NK-92 (cell line): ENCODE results near the gene CBX7.

ENCODE experiments used
- DNase-seq: peaks from one replicate; lab custom pipeline; 2025; ENCODE audit not compliant: unreplicated experiment; lab: John Stamatoyannopoulos, UW

Gene CBX7

DNA sequence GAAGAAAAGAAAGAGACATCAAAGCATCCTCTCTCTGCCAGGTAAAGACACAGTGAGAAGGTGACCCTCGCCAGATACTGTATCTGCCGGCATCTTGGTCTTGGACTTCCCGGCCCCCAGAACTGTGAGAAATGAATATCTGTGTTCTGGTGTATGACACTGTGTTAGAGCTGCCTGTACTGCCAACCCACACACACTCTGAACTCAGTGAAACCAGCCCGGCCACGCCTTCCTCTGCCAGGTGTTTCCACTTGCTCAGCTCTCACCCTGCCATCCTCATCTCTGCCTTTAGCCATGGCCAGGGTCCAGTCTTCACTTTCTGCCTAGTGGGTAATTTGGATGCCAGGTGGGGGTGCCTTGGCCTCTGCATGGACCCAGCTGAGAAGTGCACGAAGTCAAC lies 24.0 kb downstream of the CBX7 start:
- no peak for DNase-seq

GRCh38 chr22:39125622-39126021 lies 26.9 kb downstream of the CBX7 start:
- DNase-seq = no peak

- DNase-seq = no peak
Measured at GRCh38 chr22:39123751-39124581, 28.5 kb downstream of the CBX7 start.

- no peak for DNase-seq
Measured at GRCh38 chr22:39122772-39123470, 29.6 kb downstream of the CBX7 start.

GRCh38 chr22:39120983-39121382 lies 31.5 kb downstream of the CBX7 start:
- DNase-seq = no peak

DNA sequence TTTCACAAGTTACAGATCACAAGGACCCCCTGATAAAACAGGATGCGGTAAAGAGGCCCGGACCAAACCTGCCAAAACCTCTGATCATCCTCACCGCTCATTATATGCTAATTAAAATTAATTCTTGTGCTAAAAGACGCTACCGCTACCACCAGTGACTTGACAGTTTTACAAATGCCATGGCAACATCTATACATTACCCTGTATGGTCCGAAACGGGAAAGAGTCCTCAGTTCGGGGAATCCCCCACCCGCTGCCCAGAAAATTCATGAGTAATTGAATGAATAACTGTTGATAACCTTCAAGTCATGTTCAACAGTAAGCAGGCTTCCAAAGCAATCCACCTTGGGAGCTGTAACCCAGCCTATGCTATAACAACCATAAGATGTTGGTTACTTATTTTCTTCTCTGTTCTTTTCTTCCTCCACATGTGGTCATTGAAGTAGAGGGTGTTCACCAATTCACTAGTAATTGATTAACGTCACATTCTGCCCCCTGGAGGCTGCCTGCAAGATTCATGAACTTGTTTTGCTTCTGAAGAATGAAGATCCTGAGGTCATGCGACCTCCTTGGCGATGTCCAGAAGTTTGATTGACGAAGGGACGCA lies 34.8 kb downstream of the CBX7 start:
- DNase-seq = no peak

DNA sequence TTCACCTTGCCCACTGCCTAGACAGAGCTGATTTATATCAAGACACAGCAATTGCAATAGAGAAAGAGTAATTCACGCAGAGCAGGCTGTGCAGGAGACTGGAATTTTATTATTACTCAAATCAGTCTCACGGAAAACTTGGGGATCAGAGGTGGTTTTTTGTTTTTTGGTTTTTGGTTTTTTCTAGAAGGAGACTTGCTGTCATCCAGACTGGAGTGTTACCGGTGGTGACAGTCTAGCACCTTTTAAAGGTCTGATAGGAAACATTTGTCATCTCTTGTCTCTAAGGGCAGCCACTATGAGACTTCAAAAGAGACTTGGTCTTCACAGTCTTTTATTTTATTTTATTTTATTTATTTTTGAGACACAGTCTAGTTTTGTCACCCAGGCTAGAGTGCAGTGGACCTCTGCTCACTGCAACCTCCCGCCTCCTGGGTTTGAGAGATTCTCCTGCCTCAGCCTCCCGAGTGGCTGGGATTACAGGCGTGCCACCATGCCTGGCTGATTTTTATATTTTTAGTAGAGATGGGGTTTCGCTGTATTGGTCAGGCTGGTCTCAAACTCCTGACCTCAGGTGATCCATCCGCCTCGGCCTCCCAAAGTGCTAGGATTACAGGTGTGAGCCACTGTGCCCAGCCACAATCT lies 36.4 kb downstream of the CBX7 start:
- DNase-seq = no peak

DNA sequence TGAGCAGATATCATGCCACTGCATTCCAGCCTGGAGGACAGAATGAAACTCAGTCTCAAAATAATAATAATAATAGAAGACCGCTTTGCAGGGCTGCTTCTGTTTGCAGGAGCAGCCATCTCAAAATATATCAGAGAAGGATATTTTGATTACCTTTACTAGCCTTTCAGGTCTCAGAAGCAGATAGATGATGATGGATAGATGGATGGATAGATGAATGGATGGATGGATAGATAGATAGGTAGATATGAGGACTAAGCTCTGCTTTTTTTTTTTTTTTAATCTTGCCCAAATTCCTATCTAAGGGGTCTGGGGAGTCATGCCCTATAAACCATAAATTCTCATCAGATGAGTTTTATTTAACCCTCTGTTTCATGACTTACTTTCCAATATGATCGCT lies 36.9 kb downstream of the CBX7 start:
- DNase-seq = no peak

- no peak for DNase-seq
Measured at GRCh38 chr22:39114112-39114511, 38.4 kb downstream of the CBX7 start.

GRCh38 chr22:39110631-39111561 lies 41.6 kb downstream of the CBX7 start:
- DNase-seq = no peak

DNA sequence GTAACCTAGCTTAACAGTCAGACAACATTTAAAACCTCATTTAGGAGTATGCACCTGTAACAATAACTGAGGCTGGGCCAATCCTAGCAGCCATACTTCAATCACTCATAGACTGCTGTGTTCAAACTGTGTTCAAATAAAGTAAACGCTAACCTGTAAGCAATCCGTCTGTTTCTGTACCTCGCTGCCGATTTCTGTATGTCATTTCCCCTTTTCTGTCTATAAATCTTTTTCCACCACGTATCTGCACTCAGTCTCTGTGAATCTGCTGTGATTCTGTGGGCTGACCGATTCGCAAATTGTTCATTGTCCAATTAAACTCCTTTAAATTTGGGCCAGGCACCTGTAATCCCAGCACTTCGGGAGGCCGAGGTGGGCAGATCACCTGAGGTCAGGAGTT lies 43.1 kb downstream of the CBX7 start:
- no peak for DNase-seq

DNA sequence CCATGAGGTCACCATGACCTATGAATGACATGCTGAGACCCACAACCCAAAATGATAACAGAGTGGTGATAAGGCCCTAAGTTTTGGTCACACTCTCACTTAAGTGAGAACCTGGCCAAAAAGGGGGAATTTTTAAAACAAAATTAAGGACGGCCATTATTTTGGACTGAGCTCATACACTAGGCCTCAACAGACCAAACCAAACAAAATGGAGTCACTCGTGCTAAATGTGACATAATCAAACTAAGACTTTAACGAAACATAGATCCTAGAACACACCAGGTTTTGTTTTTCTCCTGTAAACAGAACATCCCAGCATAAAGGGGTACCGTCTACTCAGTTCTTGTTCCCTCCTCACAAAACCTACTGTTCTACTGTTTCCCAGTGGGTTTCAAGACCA lies 44.0 kb downstream of the CBX7 start:
- DNase-seq = no peak

- DNase-seq = no peak
Measured at GRCh38 chr22:39106326-39106725, 46.2 kb downstream of the CBX7 start.

- DNase-seq = no peak
Measured at GRCh38 chr22:39103431-39103830, 49.0 kb downstream of the CBX7 start.

DNA sequence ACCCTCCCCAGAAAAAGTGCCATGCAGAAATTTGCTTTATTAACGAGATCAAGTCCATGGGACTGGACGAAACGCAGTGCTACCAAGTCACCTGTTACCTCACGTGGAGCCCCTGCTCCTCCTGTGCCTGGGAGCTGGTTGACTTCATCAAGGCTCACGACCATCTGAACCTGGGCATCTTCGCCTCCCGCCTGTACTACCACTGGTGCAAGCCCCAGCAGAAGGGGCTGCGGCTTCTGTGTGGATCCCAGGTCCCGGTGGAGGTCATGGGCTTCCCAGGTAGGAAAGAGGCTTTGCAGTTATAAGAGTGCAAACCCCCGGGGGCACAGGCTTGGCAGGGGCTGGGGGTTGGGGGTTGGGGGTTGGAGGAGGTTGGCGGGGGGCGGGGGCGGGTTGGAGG lies 51.3 kb downstream of the CBX7 start:
- DNase-seq = no peak

DNA sequence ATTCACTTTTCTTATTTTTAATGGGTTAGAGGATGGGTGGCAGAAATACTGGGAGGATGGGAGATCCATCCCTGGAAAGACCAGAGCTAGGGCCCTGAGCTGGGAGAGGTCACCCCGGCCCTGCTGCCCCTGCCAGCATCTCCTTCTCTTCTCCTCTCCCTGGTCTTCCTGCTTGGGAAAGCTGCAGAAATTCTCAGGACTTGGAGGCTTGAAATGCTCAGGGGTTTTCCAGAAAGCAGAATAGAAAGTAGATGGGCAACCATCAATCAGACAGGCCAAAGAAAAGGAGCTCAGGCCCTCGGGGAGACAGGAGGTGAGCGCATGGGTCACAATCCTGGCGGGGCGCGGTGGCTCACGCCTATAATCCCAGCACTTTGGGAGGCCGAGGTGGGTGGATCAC lies 53.9 kb downstream of the CBX7 start:
- no peak for DNase-seq

- no peak for DNase-seq
Measured at GRCh38 chr22:39098026-39098425, 54.5 kb downstream of the CBX7 start.

DNA sequence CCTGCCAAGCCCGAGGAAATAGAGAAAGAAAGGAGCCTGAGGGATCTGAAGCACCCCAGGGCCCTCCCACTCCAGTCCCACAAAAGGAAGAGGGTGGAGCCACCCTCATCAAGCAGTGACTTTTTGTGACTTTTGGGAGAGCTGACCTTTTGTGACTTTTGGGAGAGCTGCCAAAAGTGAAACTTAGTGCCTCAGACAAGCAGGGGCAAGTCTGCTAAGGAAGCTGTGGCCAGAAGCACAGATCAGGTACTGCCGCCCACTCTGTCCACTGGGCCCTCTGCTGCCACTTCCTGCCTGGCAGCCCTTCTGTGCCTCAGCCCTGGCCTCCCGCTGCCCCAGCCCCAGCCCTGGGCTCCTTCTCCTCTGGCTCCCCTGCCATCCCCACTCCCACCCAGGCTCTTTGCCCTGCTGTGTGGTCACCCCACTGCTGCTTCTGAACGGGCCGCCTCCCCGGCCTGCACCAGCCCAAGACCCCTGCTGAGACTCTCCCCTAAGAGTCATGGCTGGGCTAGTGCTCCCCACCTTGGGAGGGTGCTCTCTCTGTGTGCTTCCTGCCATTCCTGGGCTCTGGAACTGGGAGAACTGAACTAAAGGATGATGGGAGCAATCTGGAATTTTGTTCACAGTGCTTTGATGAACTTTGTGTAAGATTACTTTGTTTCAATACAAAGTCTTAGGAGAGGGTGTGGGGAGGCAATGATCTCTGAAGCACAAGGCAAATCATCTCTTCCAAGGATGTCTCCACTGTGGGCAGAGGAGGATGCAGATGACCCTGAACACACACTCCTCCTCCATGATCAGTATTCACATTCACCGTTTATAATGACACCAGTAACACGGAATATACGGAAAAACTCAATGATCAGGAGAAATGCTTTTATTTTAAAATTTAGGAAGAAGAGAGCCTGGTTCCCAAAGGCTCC lies 55.1 kb downstream of the CBX7 start, which contains the start of gene APOBEC3H:
Gene APOBEC3H (plus strand): TSS at position 147 of the 923 bp plus-strand sequence. CDS start 3,035 bp downstream, outside the sequence.
- no peak for DNase-seq

- no peak for DNase-seq
Measured at GRCh38 chr22:39095971-39096370, 56.5 kb downstream of the CBX7 start.
